Measurements from ENCODE around the gene BCAM.
"Not testable (repeated sequence)": the region's sequence is repeated elsewhere in the genome, so short reads cannot be mapped to it uniquely, and the experiment has no call there.

DNA sequence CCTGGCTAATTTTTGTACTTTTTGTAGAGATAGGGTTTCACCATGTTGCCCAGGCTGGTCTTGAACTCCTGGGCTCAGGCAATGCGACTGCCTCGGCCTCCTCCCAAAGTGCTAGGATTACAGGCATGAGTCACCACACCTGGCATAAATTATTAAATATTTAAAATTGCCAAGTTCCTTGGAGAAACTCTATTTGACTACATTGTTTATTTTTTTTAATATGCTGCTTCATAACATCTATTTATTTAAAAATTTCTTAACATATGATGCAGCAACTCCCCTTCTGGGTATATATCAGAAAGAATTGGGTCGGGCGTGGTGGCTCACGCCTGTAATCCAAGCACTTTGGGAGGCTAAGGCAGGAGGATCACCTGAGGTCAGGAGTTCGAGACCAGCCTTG lies 24.0 kb downstream of the BCAM start:
- TF ChIP-seq, protein P1, sequence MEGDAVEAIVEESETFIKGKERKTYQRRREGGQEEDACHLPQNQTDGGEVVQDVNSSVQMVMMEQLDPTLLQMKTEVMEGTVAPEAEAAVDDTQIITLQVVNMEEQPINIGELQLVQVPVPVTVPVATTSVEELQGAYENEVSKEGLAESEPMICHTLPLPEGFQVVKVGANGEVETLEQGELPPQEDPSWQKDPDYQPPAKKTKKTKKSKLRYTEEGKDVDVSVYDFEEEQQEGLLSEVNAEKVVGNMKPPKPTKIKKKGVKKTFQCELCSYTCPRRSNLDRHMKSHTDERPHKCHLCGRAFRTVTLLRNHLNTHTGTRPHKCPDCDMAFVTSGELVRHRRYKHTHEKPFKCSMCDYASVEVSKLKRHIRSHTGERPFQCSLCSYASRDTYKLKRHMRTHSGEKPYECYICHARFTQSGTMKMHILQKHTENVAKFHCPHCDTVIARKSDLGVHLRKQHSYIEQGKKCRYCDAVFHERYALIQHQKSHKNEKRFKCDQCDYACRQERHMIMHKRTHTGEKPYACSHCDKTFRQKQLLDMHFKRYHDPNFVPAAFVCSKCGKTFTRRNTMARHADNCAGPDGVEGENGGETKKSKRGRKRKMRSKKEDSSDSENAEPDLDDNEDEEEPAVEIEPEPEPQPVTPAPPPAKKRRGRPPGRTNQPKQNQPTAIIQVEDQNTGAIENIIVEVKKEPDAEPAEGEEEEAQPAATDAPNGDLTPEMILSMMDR (IDR thresholded peaks at IDR 0.05; ENCODE audit: low read depth, low read length): not testable (repeated sequence)
- not testable (repeated sequence) for TF ChIP-seq EZH2phosphoT487 (IDR thresholded peaks at IDR 0.05; ENCODE audit: low read depth)

Data from OCI-LY3 (cell line).